Neutrophil (primary cell): Measurements from ENCODE around the gene TRAF4.
"Not testable (repeated sequence)": the region's sequence is repeated elsewhere in the genome, so short reads cannot be mapped to it uniquely, and the experiment has no call there.

Experiments used
- H3K27ac ChIP-seq: fragments of 200-600 bp; sonication (generic); 2 replicates; pipeline ENCODE4 v1.5.1; 2016; ENCODE audit warnings: mild to moderate bottlenecking, moderate library complexity
- H3K27me3 ChIP-seq: fragments of 200-600 bp; sonication (generic); 2 replicates; pipeline ENCODE4 v1.6.0; 2016; ENCODE audit warnings: mild to moderate bottlenecking
- H3K36me3 ChIP-seq: fragments of 200-600 bp; sonication (generic); 2 replicates; pipeline ENCODE4 v1.5.1; 2017
- H3K4me1 ChIP-seq, 2 experiments: fragments of 200-600 bp in 1 of 2; sonication (generic) in 1 of 2; 1 replicate in 1 of 2; 2 replicates in 1 of 2; pipeline versions ENCODE4 v1.5.1 to v1.6.1; 2013 to 2016; ENCODE audit warnings: low read depth in 1 of 2, low read length in 1 of 2, mild to moderate bottlenecking in 1 of 2, moderate library complexity in 1 of 2; ENCODE audit not compliant: control insufficient read depth in 1 of 2, insufficient read depth in 1 of 2
- H3K4me3 ChIP-seq, 2 experiments: fragments of 200-600 bp in 1 of 2; sonication (generic) in 1 of 2; 1 replicate in 1 of 2; 2 replicates in 1 of 2; pipeline ENCODE4 v1.5.1; 2013 to 2016; ENCODE audit warnings: low read depth in 1 of 2, low read length in 1 of 2, mild to moderate bottlenecking in 1 of 2, moderate library complexity in 1 of 2
- H3K9me3 ChIP-seq: fragments of 200-600 bp; sonication (generic); 2 replicates; pipeline ENCODE4 v1.5.1; 2016
- CTCF ChIP-seq: fragments of 200-600 bp; sonication (generic); IDR thresholded peaks from 2 replicates; pipeline ENCODE4 v1.5.1; 2016; ENCODE audit warnings: antibody characterized with exemption

TRAF4 gene

GRCh38 chr17:28717578-28718332, 26.1 kb upstream of the TRAF4 start, which contains the start of gene RAB34:
Gene RAB34 (minus strand): TSS chr17:28717868. CDS start chr17:28717266, 602 bp downstream.
- H3K27ac ChIP-seq: no peak within 1 kb of the TSS
- H3K27me3 ChIP-seq: peaks cover 31% of the 10 kb centered on the region
- TF ChIP-seq CTCF: no peak
- H3K4me1 ChIP-seq: peaks cover 37 to 41% of the 10 kb centered on the region in 2 experiments
- peaks cover 7% of the 10 kb centered on the region for H3K36me3 ChIP-seq
- no peaks in the 10 kb centered on the region for H3K9me3 ChIP-seq
- H3K4me3 ChIP-seq: peak within 1 kb of the TSS; percentile 46 to 62

DNA sequence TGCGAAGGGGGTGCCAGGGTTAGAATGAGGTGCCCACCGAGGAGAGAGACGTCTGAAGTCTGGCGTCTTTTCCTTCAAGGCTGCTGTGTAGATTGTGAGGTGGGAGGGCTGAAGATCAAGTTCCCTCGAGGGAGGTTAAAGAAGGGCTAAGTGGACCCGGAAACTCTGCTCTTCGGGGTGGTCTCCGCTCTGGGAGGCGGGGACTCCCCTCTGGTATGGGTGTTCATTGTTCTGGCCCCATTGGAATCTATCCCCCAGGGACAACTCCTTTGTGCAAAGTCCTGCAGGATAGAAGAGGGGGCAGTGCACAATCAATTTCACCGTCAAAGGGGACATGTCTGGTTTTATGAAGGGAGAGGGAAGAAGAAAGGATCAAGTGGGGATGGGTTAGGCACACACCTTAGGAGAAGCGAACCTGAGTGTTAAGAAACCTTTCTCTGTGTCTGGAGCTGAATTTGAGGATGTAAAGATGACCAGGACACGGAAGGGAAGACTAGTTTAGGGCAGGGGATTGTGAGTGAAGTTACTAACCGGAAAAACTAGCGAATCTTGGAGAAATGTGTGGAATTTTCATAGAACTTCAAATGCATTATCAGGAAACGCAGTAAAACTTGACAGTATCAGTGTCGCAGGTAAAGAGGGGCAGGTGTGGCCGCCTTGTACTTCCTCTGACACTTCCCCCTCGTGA, 25.3 kb upstream of the TRAF4 start:
- peaks cover 37 to 41% of the 10 kb centered on the region in 2 experiments for H3K4me1 ChIP-seq
- H3K36me3 ChIP-seq: peaks cover 11% of the 10 kb centered on the region
- H3K4me3 ChIP-seq: peak overlapping the region in 1 of 2 experiments; percentile 6
- peaks cover 31% of the 10 kb centered on the region for H3K27me3 ChIP-seq
- TF ChIP-seq CTCF: no peak
- no peaks in the 10 kb centered on the region for H3K9me3 ChIP-seq
- no peak overlapping the region for H3K27ac ChIP-seq

DNA sequence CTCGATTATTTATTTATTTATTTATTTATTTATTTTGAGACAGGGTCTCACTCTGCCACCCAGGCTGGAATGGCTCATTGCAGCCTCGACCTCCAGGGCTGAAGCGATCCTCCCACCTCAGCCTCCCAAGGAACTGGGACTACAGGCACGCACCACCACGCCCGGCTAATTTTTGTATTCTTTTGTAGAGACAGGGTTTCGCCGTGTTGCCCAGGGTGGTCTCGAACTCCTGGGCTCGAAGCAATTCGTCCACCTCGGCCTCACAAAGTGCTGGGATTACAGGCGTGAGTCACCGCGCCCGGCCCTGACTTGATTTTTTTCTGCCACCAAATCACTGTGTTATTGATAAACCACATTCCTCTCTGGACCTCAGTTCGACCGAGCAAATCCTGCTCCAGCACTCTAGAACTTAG, 24.8 kb upstream of the TRAF4 start:
- Histone ChIP-seq H3K4me1 (peaks cover 37 to 41% of the 10 kb centered on the region in 2 experiments), H3K27ac (peak overlapping the region; percentile 80), H3K4me3 (peak overlapping the region; percentile 88 to 98), H3K27me3 (peaks cover 31% of the 10 kb centered on the region), H3K36me3 (peaks cover 15% of the 10 kb centered on the region), H3K9me3 (no peaks in the 10 kb centered on the region)
- no peak for TF ChIP-seq CTCF

DNA sequence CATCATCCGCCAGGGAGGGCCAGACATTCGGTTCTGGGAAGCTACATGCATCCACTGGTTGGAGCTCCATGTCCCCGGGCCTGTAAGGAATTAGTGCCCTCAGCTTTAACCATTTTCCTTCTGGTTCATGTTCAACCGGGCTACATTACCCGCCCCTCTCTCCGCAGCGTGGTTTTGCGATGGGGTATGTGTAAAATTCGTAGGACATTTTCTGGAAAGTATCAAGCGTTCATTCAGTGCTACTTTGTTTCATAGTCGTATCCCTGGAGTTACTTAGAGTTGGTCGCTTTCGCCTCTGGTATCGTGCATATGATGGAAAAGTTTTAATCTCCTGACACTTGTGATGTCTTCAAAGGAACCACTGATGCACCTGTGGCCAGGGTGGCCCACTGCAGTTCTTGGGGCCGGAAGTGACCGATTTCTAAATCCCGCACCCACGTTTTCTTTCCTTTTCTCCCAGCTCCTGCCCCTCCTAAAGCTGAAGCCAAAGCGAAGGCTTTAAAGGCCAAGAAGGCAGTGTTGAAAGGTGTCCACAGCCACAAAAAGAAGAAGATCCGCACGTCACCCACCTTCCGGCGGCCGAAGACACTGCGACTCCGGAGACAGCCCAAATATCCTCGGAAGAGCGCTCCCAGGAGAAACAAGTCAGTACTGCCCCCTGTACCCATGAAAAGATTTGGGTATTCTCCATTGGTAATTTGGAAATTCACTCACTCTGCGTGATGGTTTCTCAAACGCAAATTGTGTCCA, 23.4 kb upstream of the TRAF4 start:
- Histone ChIP-seq H3K27me3 (peaks cover 39% of the 10 kb centered on the region), H3K36me3 (peaks cover 22% of the 10 kb centered on the region), H3K9me3 (no peaks in the 10 kb centered on the region), H3K4me3 (peak overlapping the region; percentile 88 to 98), H3K27ac (peak overlapping the region; percentile 80), H3K4me1 (peaks cover 42 to 44% of the 10 kb centered on the region in 2 experiments)
- no peak for TF ChIP-seq CTCF

DNA sequence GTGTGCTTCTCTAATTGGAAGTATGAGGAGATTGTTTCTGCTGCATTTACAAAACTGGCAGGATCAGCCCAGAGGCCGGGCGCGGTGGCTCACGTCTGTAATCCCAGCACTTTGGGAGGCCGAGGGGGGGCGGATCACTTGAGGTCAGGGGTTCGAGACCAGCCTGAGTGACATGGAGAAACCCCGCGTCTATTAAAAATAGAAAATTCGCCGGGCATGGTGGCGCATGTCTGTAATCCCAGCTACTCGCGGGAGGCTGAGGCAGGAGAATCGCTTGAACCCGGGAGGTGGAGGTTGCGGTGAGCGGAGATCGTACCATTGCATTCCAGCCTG, 22.8 kb upstream of the TRAF4 start:
- Histone ChIP-seq H3K27ac (peak overlapping the region; percentile 80), H3K4me1 (peaks cover 47 to 49% of the 10 kb centered on the region in 2 experiments), H3K36me3 (peaks cover 22% of the 10 kb centered on the region), H3K27me3 (peaks cover 41% of the 10 kb centered on the region), H3K4me3 (peak overlapping the region; percentile 88 to 98)
- H3K9me3 ChIP-seq: not testable (repeated sequence)
